Loucy (cell line): ENCODE results near the gene HNRNPF.

Experiments used
- EZH2phosphoT487 ChIP-seq: fragments of 200-600 bp; IDR thresholded peaks from 2 replicates; pipeline ENCODE4 v1.6.1; 2018; ENCODE audit warnings: antibody characterized with exemption, mild to moderate bottlenecking, moderate library complexity, borderline replicate concordance
- TF ChIP-seq, protein P1 (sequence below): fragments of 200-600 bp; sonication (generic); conservative IDR thresholded peaks from 2 replicates; pipeline ENCODE4 v1.5.1; 2014; ENCODE audit warnings: mild to moderate bottlenecking, antibody characterized with exemption, low read length

- TF ChIP-seq, protein P1, sequence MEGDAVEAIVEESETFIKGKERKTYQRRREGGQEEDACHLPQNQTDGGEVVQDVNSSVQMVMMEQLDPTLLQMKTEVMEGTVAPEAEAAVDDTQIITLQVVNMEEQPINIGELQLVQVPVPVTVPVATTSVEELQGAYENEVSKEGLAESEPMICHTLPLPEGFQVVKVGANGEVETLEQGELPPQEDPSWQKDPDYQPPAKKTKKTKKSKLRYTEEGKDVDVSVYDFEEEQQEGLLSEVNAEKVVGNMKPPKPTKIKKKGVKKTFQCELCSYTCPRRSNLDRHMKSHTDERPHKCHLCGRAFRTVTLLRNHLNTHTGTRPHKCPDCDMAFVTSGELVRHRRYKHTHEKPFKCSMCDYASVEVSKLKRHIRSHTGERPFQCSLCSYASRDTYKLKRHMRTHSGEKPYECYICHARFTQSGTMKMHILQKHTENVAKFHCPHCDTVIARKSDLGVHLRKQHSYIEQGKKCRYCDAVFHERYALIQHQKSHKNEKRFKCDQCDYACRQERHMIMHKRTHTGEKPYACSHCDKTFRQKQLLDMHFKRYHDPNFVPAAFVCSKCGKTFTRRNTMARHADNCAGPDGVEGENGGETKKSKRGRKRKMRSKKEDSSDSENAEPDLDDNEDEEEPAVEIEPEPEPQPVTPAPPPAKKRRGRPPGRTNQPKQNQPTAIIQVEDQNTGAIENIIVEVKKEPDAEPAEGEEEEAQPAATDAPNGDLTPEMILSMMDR, result no peak
- no peak for TF ChIP-seq EZH2phosphoT487
Observed at GRCh38 chr10:43437141-43437870, 28.3 kb upstream of the HNRNPF start.
